Left renal cortex interstitium (tissue), 4 donors: ENCODE measurements around the gene CDC6. TPM values are rescaled to one million over a fixed set of nuclear protein-coding genes. Genes with fewer than 3 reads are reported as not detected.

Experiments used
- DNase-seq, 4 donors: peaks; one replicate each; pipeline ENCODE4 v3.0.0-alpha.2; 2013; ENCODE audit warnings: low read depth in 4 of 4, low spot score in 2 of 4, missing footprints in 1 of 4
- polyA plus RNA-seq, 4 donors: library from polyadenylated mRNA; unstranded; fragments of 120-200 nt; gene quantifications; one replicate each; pipeline ENCODE4 v1.2.1, GENCODE V29; 2013; ENCODE audit not compliant: insufficient read length in 4 of 4

Gene CDC6
- polyA plus RNA-seq, 4 donors, result 19.9 to 24.2 (median 23.3) TPM

GRCh38 chr17:40320756-40321523 lies 33.3 kb downstream of the CDC6 start:
- no peak for DNase-seq

GRCh38 chr17:40321524-40321929 lies 33.8 kb downstream of the CDC6 start:
- no peak for DNase-seq

DNA sequence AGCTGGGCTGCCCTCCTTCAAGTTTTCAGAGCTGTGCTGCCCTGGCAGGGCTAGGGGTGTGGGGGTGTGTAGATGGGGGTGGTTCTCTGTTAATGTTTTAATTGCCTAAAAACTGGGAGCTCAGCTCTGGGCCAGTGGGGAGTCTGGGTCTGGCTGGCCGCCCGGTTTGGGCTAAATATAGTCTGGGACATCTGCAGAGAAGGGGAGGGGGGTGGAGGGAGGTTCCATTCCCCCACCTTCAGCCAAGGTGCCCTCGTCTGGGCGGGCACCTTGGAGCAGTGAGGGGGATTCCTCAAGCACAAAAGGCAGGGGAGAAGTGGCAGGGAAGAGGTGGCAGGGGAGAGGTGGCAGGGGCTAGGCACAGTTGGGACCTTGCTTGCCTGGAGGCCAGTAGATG lies 34.3 kb downstream of the CDC6 start:
- no peak for DNase-seq

GRCh38 chr17:40322358-40323315 lies 35.0 kb downstream of the CDC6 start:
- DNase-seq, result no peak

GRCh38 chr17:40323391-40324381 lies 36.0 kb downstream of the CDC6 start:
- no peak for DNase-seq

- DNase-seq, result no peak
Measured at GRCh38 chr17:40325156-40326013, 37.7 kb downstream of the CDC6 start.

- DNase-seq, result no peak
Measured at GRCh38 chr17:40326014-40326831, 38.5 kb downstream of the CDC6 start.

- DNase-seq, result no peak
Measured at GRCh38 chr17:40326832-40327199, 39.1 kb downstream of the CDC6 start.

- no peak for DNase-seq
Measured at GRCh38 chr17:40327244-40327729, 39.6 kb downstream of the CDC6 start.

- DNase-seq, result no peak
Measured at GRCh38 chr17:40327735-40328385, 40.2 kb downstream of the CDC6 start.

- DNase-seq, result no peak
Measured at GRCh38 chr17:40328386-40328766, 40.7 kb downstream of the CDC6 start.

DNA sequence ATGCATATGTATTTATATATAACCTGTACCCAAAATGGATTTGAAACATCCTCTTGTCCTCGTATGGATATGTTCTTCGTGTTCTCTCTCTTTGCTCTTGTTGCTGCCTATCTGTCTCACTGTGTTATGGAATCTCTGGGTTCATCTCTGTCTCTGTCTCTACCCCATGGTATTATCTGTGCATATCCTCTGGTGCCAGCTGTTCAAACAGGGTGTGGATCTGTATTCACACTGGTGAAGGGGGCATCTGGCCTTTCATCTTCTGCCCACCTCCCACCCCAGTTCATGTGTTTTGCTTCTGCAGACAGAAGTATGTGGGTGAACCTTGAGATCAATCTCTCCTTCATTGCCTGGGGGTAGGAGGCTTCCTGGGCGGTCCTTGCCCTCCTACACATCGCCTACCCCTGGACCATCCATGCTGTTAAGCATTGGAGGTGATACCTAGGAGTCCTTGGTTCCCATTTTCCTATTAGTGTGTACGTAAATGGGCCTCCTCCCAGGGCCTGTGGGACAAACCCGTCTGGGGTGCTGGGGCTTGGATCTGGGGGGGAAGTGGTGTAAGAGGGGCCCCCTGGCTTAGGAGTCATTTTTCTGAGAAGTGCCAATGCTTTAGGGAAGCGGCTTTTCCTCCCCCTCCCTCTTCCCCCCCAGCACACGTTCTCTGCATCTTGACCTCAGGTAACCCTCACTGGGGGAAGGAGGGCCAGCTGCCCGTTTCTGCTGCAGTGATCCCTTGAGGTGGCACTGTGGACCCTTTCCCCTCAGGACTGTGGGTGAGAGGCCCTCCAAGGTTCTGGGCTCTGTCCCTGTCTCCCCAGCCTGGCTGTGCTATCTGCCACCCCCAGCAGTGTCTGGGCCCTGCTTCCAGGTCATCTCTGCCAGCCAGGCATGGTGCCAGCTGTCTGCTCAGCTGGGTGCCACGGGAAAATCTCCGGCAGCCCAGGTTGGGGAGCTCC lies 42.4 kb downstream of the CDC6 start:
- no peak for DNase-seq

DNA sequence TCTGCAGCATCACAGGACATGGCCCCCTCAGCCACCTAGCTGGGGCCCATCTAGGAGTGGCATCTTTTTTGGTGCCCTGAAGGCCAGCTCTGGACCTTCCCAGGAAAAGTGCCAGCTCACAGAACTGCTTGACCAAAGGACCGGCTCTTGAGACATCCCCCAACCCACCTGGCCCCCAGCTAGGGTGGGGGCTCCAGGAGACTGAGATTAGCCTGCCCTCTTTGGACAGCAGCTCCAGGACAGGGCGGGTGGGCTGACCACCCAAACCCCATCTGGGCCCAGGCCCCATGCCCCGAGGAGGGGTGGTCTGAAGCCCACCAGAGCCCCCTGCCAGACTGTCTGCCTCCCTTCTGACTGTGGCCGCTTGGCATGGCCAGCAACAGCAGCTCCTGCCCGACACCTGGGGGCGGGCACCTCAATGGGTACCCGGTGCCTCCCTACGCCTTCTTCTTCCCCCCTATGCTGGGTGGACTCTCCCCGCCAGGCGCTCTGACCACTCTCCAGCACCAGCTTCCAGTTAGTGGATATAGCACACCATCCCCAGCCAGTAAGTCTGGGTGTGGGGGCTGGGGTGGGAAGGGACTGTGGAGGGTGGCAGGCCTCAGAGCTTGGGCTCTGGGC lies 43.3 kb downstream of the CDC6 start:
- no peak for DNase-seq

DNA sequence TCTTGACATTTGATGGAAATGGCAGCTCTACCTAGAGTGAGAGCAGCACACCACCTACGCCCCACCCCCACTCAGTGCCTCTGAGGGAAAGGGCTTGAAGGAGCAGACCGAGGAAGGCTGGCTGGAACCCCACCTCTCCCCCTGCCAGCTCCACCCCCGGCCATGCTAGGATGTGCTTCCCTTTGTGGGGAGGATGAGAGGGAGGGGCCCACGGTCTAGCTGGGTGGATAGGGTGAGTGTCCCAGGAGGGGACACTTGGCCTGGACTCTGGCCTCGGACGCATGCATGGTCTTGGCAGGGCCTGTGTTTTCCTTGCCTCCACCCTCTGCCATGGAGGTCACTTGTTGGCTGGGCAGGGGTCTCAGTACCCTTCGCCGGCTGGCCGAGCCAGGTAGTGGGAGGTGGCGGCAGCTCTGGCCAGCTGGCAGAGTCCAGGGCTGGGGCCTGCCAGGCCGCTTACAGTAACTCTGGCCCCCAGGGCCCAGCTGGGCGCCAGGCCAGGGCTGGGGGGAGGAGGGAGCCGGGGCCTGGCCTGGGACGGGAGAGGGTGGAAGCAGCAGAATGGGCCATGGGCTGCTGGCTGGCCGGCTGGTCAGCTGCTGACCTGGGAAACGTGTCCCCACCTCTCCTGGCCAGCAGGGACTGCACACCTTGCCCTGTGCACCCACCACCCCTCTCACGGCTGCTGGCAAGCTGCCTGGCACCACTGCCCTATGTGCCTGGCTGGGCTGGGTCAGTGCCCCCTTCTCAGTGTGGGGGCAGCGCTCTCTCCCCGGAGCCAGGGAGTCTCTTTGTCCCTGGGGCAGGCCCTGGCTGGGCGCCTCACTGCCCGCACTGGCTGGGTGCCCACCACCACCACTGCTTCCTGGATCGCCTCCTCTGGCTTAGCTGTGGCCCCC lies 44.3 kb downstream of the CDC6 start:
- no peak for DNase-seq

DNA sequence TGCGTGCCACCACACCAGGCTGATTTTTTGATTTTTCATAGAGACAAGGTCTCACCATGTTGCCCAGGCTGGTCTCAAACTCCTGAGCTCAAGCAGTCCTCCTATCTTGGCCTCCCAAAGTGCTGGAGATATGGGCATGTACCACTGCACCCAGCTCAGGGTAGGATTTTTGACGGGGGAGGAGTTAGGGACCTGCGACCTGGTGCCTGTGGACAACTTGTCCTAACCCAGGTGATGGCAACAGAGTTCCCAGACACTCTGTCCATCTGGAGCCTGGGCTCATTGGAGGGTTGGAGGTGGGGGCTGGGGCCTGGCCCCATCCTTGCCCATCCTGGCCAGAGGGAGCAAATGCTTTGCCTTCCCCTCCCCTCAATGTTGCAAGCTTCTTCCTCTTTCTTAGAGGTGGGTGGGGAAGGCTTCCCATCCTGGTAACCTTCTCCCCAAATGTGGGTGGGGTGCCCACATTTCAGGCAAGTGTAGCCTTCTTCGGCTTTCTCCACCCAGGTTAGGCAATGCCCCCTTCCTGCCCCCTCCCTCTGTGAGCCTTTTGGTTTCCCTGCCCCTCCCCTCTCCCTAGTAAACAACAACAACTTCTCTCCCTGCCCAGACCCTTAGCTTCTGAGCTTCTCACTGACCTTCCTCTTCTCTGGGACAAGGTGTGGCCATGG lies 46.2 kb downstream of the CDC6 start:
- no peak for DNase-seq
